Naive thymus-derived CD4-positive, alpha-beta T cell (primary cell): ENCODE measurements around the gene MARCHF3. TPM values are rescaled to one million over a fixed set of nuclear protein-coding genes. Genes with fewer than 3 reads are reported as not detected.
A peak's percentile ranks its signal among the peaks of the same experiment; 100 is the strongest.

Experiments
- ATAC-seq: fragments of 150-1000 bp; cut with Tn5 transposase; 2 replicates; pipeline ENCODE4 v1.10.0; 2021; ENCODE audit warnings: mild to moderate bottlenecking, moderate library complexity
- CTCF ChIA-PET: fragments of 350-600 bp; sonication (Branson Sonifier 250); formaldehyde crosslinking; loops from one replicate; lab custom pipeline; 2021; ENCODE audit warnings: antibody characterized with exemption; lab: Charles Lee
- POLR2A ChIA-PET: fragments of 350-600 bp; sonication (Branson Sonifier 250); formaldehyde crosslinking; loops from one replicate; lab custom pipeline; 2021; ENCODE audit warnings: antibody characterized with exemption, inconsistent platforms; lab: Charles Lee
- DNase-seq, 9 donors: peaks; one replicate each; pipeline versions ENCODE4 v3.0.0 to v3.0.0-alpha.2; 2020 to 2022; ENCODE audit warnings: mixed read lengths in 1 of 9
- H3K27ac ChIP-seq: one replicate; pipeline ENCODE4 v1.7.0; 2013; ENCODE audit warnings: mild to moderate bottlenecking, low read depth, low read length, moderate library complexity
- H3K27me3 ChIP-seq, 2 donors: one replicate each; pipeline ENCODE4 v1.7.0; 2013; ENCODE audit warnings: low read length in 2 of 2, mild to moderate bottlenecking in 2 of 2, moderate library complexity in 2 of 2; ENCODE audit not compliant: control insufficient read depth in 2 of 2, insufficient read depth in 2 of 2
- H3K36me3 ChIP-seq, 3 experiments: 1 replicate in 2 of 3; 2 replicates in 1 of 3; pipeline ENCODE4 v1.7.0; 2013; ENCODE audit warnings: low read length in 3 of 3, mild to moderate bottlenecking in 3 of 3, moderate library complexity in 1 of 3; ENCODE audit not compliant: insufficient read depth in 3 of 3, control insufficient read depth in 2 of 3
- H3K4me1 ChIP-seq, 2 donors: one replicate each; pipeline ENCODE4 v1.7.0; 2013; ENCODE audit warnings: low read length in 2 of 2, mild to moderate bottlenecking in 2 of 2, moderate library complexity in 1 of 2; ENCODE audit not compliant: control insufficient read depth in 2 of 2, insufficient read depth in 2 of 2
- H3K4me3 ChIP-seq: 2 replicates; pipeline ENCODE4 v1.7.0; 2013; ENCODE audit warnings: mild to moderate bottlenecking, low read length
- H3K9me3 ChIP-seq, 3 experiments: 1 replicate in 2 of 3; 2 replicates in 1 of 3; pipeline ENCODE4 v1.7.0; 2013; ENCODE audit warnings: low read length in 3 of 3; ENCODE audit not compliant: control insufficient read depth in 2 of 3
- H3K27ac Mint-ChIP-seq, 9 donors: one replicate each; pipeline ENCODE4 v1.8.0; 2020 to 2022; ENCODE audit warnings: mixed read lengths in 9 of 9, mild to moderate bottlenecking in 8 of 9, moderate library complexity in 5 of 9, inconsistent platforms in 2 of 9
- H3K27me3 Mint-ChIP-seq, 5 donors: one replicate each; pipeline ENCODE4 v1.8.0; 2021 to 2022; ENCODE audit warnings: mixed read lengths in 5 of 5, mild to moderate bottlenecking in 1 of 5
- H3K36me3 Mint-ChIP-seq, 5 donors: one replicate each; pipeline ENCODE4 v1.8.0; 2020 to 2022; ENCODE audit warnings: mixed read lengths in 5 of 5, mild to moderate bottlenecking in 3 of 5, inconsistent platforms in 1 of 5
- H3K4me1 Mint-ChIP-seq, 7 donors: one replicate each; pipeline ENCODE4 v1.8.0; 2020 to 2022; ENCODE audit warnings: mixed read lengths in 7 of 7, mild to moderate bottlenecking in 3 of 7, inconsistent platforms in 1 of 7
- H3K4me3 Mint-ChIP-seq, 10 donors: one replicate each; pipeline ENCODE4 v1.8.0; 2020 to 2022; ENCODE audit warnings: mild to moderate bottlenecking in 10 of 10, mixed read lengths in 10 of 10, moderate library complexity in 6 of 10, inconsistent platforms in 2 of 10
- H3K9me3 Mint-ChIP-seq, 11 donors: one replicate each; pipeline ENCODE4 v1.8.0; 2020 to 2022; ENCODE audit warnings: mixed read lengths in 11 of 11, mild to moderate bottlenecking in 4 of 11, inconsistent platforms in 1 of 11, moderate library complexity in 1 of 11
- intact Hi-C, 2 donors: fragments of 100-400 bp; cut with micrococcal nuclease; formaldehyde crosslinking; loops; one replicate each; pipeline ENCODE4 v1.15.1; 2023
- polyA plus RNA-seq, 2 donors: library from polyadenylated mRNA; unstranded; fragments of 300-500 nt; fragmentation: Illumina TruSeq; gene quantifications; one replicate each; pipeline ENCODE4 v1.2.3, GENCODE V29; 2021
- total RNA-seq, 6 experiments: library from RNA in 5 of 6; stranded (reverse) in 5 of 6; gene quantifications; 1 replicate in 5 of 6; 2 replicates in 1 of 6; pipeline ENCODE4 v1.2.3 and lab custom pipeline; 2021 to 2026

MARCHF3 gene
- total and polyA plus RNA-seq, 7 experiments from 2014 or later: 3.1 to 15.4 (median 13.0) TPM

DNA sequence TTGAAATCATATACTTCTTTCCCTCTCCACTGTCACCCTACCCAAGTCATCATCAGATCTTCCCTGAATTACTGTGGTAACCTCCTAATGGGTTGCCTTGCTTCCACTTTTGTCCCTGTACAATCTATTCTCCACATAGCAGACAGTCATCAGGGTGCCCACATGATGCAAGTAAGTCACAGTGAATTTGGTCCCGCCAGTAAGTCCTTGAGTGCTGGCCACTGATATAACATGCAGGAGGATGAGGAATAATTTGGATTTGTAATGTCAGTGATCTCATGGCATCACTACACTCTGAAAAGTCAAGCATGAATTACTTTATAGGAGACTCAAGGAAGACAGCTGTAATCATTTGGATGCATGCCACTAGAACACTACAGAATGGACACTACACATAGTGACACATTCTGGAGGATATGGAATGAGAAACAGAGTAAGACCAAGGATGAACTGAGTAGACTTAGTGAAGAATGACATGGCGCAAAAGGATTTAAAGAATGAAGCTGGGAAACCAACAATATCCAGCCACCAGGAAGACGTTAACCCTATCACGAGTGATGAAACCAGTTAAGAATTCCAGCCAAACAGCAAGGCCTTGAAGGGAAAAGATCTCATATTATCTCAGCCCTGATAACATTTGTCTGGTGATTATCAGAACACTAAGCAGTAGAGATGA is 28.6 kb downstream of the MARCHF3 start:
- ATAC-seq: no peak
- DNase-seq: no peak
- peaks cover 0 to 27% (median 12%) of the 10 kb centered on the region in 7 donors for H3K4me1 Mint-ChIP-seq
- peak overlapping the region in 1 of 9 donors; percentile 36 for H3K27ac Mint-ChIP-seq
- Histone ChIP-seq H3K27me3 (no peaks in the 10 kb centered on the region), H3K4me3 (no peak overlapping the region), H3K27ac (no peak overlapping the region), H3K36me3 (no peaks in the 10 kb centered on the region), H3K4me1 (no peaks in the 10 kb centered on the region), H3K9me3 (no peaks in the 10 kb centered on the region)
- no peaks in the 10 kb centered on the region for H3K9me3 Mint-ChIP-seq
- no peaks in the 10 kb centered on the region for H3K27me3 Mint-ChIP-seq
- H3K36me3 Mint-ChIP-seq: peaks cover 0 to 20% (median 5%) of the 10 kb centered on the region in 5 donors
- intact Hi-C loops: no loop called here
- H3K4me3 Mint-ChIP-seq: no peak overlapping the region
- ChIA-PET POLR2A (interaction anchor here (0.6 kb wide), 1 partner anchor 230 kb away, joined by 3 read pairs; no protein-coding TSS in a partner anchor), CTCF (no interaction called here)

DNA sequence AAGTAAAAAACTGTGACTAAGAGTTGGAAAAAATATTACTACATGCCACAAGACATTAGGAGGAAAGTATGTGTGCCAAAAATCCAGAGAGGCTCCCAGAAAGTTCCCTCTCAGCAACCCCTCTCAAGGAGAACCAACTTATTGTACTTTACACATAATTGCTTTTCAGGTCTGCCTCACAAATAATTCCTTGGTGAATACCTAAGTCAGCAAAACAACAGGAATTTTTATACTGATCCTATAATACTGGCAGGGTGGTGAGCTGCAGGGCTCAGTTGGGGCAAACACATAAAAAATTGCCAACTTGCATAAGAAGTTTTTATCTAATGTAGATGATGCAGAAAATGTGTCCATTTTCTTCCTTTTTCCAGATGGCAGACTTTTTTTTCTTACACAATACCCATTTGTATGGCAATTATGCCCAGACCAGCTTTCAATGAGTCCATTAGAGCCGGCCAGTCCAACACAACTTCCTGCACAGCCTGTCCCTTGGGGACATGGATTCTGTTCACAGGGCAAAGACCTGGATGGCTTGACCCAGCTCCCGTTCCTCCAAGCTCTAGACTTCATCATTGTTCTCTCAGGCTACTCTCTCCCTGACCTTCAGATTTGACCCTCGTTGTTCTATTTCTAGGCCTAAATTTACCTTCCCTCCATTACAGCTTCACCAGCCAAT is 31.3 kb downstream of the MARCHF3 start:
- Histone ChIP-seq H3K4me3 (no peak overlapping the region), H3K27ac (no peak overlapping the region), H3K27me3 (no peaks in the 10 kb centered on the region), H3K4me1 (no peaks in the 10 kb centered on the region), H3K9me3 (no peaks in the 10 kb centered on the region), H3K36me3 (no peaks in the 10 kb centered on the region)
- DNase-seq (no peak), ATAC-seq (no peak)
- intact Hi-C loops: loop anchor here in 1 of 2 donors (5.0 kb wide), 1 partner anchor 37 kb away; no protein-coding TSS in a partner anchor
- ChIA-PET CTCF (no interaction called here), POLR2A (interaction anchor here (0.6 kb wide), 1 partner anchor 29 kb away, joined by 3 read pairs; no protein-coding TSS in a partner anchor)
- Mint-ChIP-seq H3K4me1 (peaks cover 6 to 38% (median 32%) of the 10 kb centered on the region in 7 donors), H3K9me3 (no peaks in the 10 kb centered on the region), H3K4me3 (no peak overlapping the region), H3K27me3 (peaks cover 0 to 3% (median 0%) of the 10 kb centered on the region in 5 donors), H3K27ac (no peak overlapping the region), H3K36me3 (peaks cover 2 to 26% (median 6%) of the 10 kb centered on the region in 5 donors)

DNA sequence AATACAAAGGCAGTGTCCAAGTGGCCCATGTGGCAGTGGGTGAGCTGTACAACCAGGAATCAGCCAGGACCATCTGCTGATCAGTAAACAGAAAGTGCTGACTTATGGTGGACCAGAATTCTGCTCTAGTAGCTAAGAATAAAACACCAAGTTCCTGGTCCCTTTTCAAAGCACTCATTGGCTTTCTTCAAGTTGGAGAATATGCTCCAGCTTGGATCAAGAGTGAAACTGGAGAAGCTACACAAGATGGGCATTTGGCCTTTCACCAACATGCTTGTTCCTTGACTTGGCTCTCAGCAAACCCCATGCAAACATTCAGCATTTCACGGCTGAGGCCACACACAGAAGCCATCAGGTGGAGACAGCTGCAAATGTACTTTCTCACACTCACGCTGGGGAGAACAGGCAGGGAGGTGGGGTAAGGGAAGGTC is 32.1 kb downstream of the MARCHF3 start:
- no peaks in the 10 kb centered on the region for H3K27me3 ChIP-seq
- H3K36me3 ChIP-seq: no peaks in the 10 kb centered on the region
- H3K4me1 ChIP-seq: no peaks in the 10 kb centered on the region
- DNase-seq: no peak
- Mint-ChIP-seq H3K4me3 (no peak overlapping the region), H3K4me1 (peaks cover 6 to 46% (median 39%) of the 10 kb centered on the region in 7 donors), H3K27me3 (peaks cover 0 to 3% (median 0%) of the 10 kb centered on the region in 5 donors), H3K27ac (no peak overlapping the region), H3K9me3 (no peaks in the 10 kb centered on the region), H3K36me3 (peaks cover 2 to 28% (median 6%) of the 10 kb centered on the region in 5 donors)
- H3K4me3 ChIP-seq: no peak overlapping the region
- intact Hi-C loops: loop anchor here in 1 of 2 donors (5.0 kb wide), 1 partner anchor 36 kb away; no protein-coding TSS in a partner anchor
- no peak overlapping the region for H3K27ac ChIP-seq
- ATAC-seq: no peak
- POLR2A ChIA-PET: interaction anchor here (0.9 kb wide), 1 partner anchor 9 kb away, joined by 4 read pairs; no protein-coding TSS in a partner anchor
- CTCF ChIA-PET: no interaction called here
- H3K9me3 ChIP-seq: no peaks in the 10 kb centered on the region

DNA sequence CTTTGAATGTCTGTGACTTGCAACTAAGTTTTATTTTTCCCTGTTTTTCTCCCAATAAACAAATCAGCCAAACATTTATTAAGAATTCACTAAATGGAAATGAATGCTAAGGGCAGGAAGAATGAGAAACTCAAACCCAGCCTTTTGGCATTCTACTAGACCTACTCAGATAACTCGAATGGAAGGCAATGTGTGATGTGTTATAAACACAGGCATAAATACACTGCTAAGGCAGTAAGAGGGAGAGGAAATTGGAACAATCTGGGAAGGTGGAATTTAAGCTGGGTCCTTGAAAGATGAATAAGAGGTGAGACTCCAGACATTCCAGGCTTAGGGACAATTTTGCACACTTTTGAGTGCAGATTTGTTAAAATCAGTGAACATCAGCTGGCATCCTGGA is 34.7 kb downstream of the MARCHF3 start:
- POLR2A ChIA-PET: no interaction called here
- H3K4me1 ChIP-seq: no peaks in the 10 kb centered on the region
- no peaks in the 10 kb centered on the region for H3K9me3 ChIP-seq
- no peaks in the 10 kb centered on the region for H3K36me3 ChIP-seq
- H3K4me3 ChIP-seq: no peak overlapping the region
- no peak for DNase-seq
- H3K4me3 Mint-ChIP-seq: no peak overlapping the region
- H3K27ac Mint-ChIP-seq: peak overlapping the region in 2 of 9 donors; percentile 38 to 42
- peaks cover 6 to 50% (median 39%) of the 10 kb centered on the region in 7 donors for H3K4me1 Mint-ChIP-seq
- peaks cover 0 to 3% (median 0%) of the 10 kb centered on the region in 5 donors for H3K27me3 Mint-ChIP-seq
- H3K9me3 Mint-ChIP-seq: peaks cover 0 to 2% (median 0%) of the 10 kb centered on the region in 11 donors
- no peak for ATAC-seq
- H3K27me3 ChIP-seq: no peaks in the 10 kb centered on the region
- no peak overlapping the region for H3K27ac ChIP-seq
- CTCF ChIA-PET: no interaction called here
- intact Hi-C loops: loop anchor here in 1 of 2 donors (2.0 to 5.0 kb wide), 2 partner anchors 19 to 33 kb away; no protein-coding TSS in a partner anchor
- peaks cover 0 to 18% (median 9%) of the 10 kb centered on the region in 5 donors for H3K36me3 Mint-ChIP-seq

DNA sequence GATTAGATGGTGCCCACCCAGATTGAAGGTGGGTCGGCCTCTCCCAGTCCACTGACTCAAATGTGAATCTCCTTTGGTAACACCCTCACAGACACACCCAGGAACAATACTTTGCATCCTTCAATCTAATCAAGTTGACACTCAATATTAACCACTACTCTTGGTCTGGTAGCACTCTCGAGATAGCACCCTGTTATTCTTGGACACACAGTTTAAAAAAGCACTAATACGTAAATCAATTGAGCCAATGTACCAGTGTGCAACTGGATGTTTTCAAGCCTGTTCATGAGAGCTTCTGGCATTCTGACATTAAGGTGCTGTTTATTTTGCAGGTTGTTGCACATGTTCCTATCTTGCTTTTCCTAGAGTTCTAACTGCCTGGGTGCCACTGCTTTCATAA is 35.3 kb downstream of the MARCHF3 start:
- no peaks in the 10 kb centered on the region for H3K9me3 ChIP-seq
- ChIA-PET CTCF (no interaction called here), POLR2A (no interaction called here)
- Mint-ChIP-seq H3K4me3 (no peak overlapping the region), H3K27me3 (peaks cover 0 to 3% (median 0%) of the 10 kb centered on the region in 5 donors), H3K4me1 (peaks cover 10 to 57% (median 44%) of the 10 kb centered on the region in 7 donors), H3K27ac (no peak overlapping the region), H3K9me3 (peaks cover 0 to 4% (median 0%) of the 10 kb centered on the region in 11 donors), H3K36me3 (peaks cover 0 to 18% (median 9%) of the 10 kb centered on the region in 5 donors)
- no peak overlapping the region for H3K4me3 ChIP-seq
- DNase-seq (no peak), ATAC-seq (no peak)
- no peaks in the 10 kb centered on the region for H3K36me3 ChIP-seq
- H3K27me3 ChIP-seq: no peaks in the 10 kb centered on the region
- intact Hi-C loops: loop anchor here in 1 of 2 donors (2.0 to 5.0 kb wide), 2 partner anchors 20 to 33 kb away; no protein-coding TSS in a partner anchor
- no peaks in the 10 kb centered on the region for H3K4me1 ChIP-seq
- H3K27ac ChIP-seq: no peak overlapping the region

DNA sequence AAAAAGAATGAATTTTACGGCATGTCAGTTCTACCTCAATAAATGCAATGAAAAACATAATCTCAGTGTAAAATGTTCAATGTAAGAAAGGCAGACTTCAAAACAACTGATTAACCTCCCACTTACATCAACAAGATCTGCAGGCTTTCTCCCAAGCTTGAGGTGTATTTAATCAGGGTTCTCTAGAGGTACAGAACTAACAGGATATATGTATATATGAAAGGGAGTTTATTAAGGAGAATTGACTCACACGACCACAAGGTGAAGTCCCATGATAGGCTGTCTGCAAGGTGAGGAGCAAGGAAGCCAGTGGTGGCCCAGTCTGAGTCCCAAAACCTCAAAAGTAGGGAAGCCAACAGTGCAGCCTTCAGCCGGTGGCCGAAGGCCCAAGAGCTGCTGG is 35.9 kb downstream of the MARCHF3 start:
- ChIA-PET POLR2A (no interaction called here), CTCF (no interaction called here)
- H3K27ac ChIP-seq: no peak overlapping the region
- Mint-ChIP-seq H3K4me1 (peaks cover 10 to 60% (median 46%) of the 10 kb centered on the region in 7 donors), H3K4me3 (no peak overlapping the region), H3K27ac (no peak overlapping the region), H3K9me3 (peaks cover 0 to 4% (median 0%) of the 10 kb centered on the region in 11 donors), H3K27me3 (peaks cover 0 to 3% (median 0%) of the 10 kb centered on the region in 5 donors), H3K36me3 (peaks cover 0 to 18% (median 9%) of the 10 kb centered on the region in 5 donors)
- H3K36me3 ChIP-seq: no peaks in the 10 kb centered on the region
- ATAC-seq (no peak), DNase-seq (no peak)
- intact Hi-C loops: loop anchor here in 1 of 2 donors (2.0 kb wide), 1 partner anchor 20 kb away; no protein-coding TSS in a partner anchor
- no peaks in the 10 kb centered on the region for H3K9me3 ChIP-seq
- no peaks in the 10 kb centered on the region for H3K27me3 ChIP-seq
- no peak overlapping the region for H3K4me3 ChIP-seq
- peaks cover 0 to 2% of the 10 kb centered on the region in 2 donors for H3K4me1 ChIP-seq
